ENCODE results near the gene MMP25. TPM values are rescaled to one million over a fixed set of nuclear protein-coding genes. Genes with fewer than 3 reads are reported as not detected.
A peak's percentile ranks its signal among the peaks of the same experiment; 100 is the strongest.

The MMP25 gene
- total and polyA plus RNA-seq, 2 donors from 2014 or later, result 0.65 to 1.7 TPM

- Histone ChIP-seq H3K4me1 (ENCODE audit: control insufficient read depth in 2 of 3, insufficient read depth in 2 of 3, low read depth in 1 of 3, low read length in 3 of 3) (no peaks in the 10 kb centered on the region), H3K27ac (ENCODE audit: low read depth in 2 of 2, low read length in 2 of 2) (no peak within 1 kb of the TSS), H3K9me3 (ENCODE audit: control insufficient read depth in 2 of 3, insufficient read depth in 1 of 3, low read length in 3 of 3) (no peaks in the 10 kb centered on the region), H3K4me3 (ENCODE audit: low read length in 3 of 3) (no peak within 1 kb of the TSS), H3K36me3 (ENCODE audit: control insufficient read depth in 2 of 3, insufficient read depth in 3 of 3, low read length in 3 of 3) (no peaks in the 10 kb centered on the region), H3K9ac (ENCODE audit: low read length in 3 of 3) (no peak within 1 kb of the TSS), H3K27me3 (ENCODE audit: control insufficient read depth, insufficient read depth, low read length) (peaks cover 14% of the 10 kb centered on the region)
- DNase-seq, result peak in 2 of 5 donors; percentile 51 to 79
- intact Hi-C loops (cut with DNase I), result no loop called here
- FAIRE-seq, result no peak
- no peak for TF ChIP-seq CTCF (IDR thresholded peaks at IDR 0.05; ENCODE audit: borderline replicate concordance, extremely low read depth, insufficient read depth)
These were observed 9.5 kb upstream of the MMP25 start, which contains the start of gene BICDL2 for GRCh38 chr16:3036726-3037315. Gene BICDL2 (minus strand): TSS chr16:3036944. CDS start chr16:3035496, 1,448 bp downstream.

- DNase-seq, result peak in 2 of 5 donors; percentile 40 to 58
- Histone ChIP-seq H3K27me3 (ENCODE audit: control insufficient read depth, insufficient read depth, low read length) (peaks cover 17% of the 10 kb centered on the region), H3K9ac (ENCODE audit: low read length in 3 of 3) (no peak overlapping the region), H3K27ac (ENCODE audit: low read depth in 2 of 2, low read length in 2 of 2) (no peak overlapping the region), H3K4me1 (ENCODE audit: control insufficient read depth in 2 of 3, insufficient read depth in 2 of 3, low read depth in 1 of 3, low read length in 3 of 3) (no peaks in the 10 kb centered on the region), H3K4me3 (ENCODE audit: low read length in 3 of 3) (no peak overlapping the region), H3K36me3 (ENCODE audit: control insufficient read depth in 2 of 3, insufficient read depth in 3 of 3, low read length in 3 of 3) (no peaks in the 10 kb centered on the region), H3K9me3 (ENCODE audit: control insufficient read depth in 2 of 3, insufficient read depth in 1 of 3, low read length in 3 of 3) (no peaks in the 10 kb centered on the region)
- no peak for FAIRE-seq
- TF ChIP-seq CTCF (IDR thresholded peaks at IDR 0.05; ENCODE audit: borderline replicate concordance, extremely low read depth, insufficient read depth), result no peak
- intact Hi-C loops (cut with DNase I), result no loop called here
These were observed 8.1 kb upstream of the MMP25 start for GRCh38 chr16:3038256-3038655.

GRCh38 chr16:3038896-3039295 is 7.5 kb upstream of the MMP25 start:
- no peak overlapping the region for H3K9ac ChIP-seq (ENCODE audit: low read length in 3 of 3)
- no peaks in the 10 kb centered on the region for H3K9me3 ChIP-seq (ENCODE audit: control insufficient read depth in 2 of 3, insufficient read depth in 1 of 3, low read length in 3 of 3)
- intact Hi-C loops (cut with DNase I), result no loop called here
- H3K36me3 ChIP-seq (ENCODE audit: control insufficient read depth in 2 of 3, insufficient read depth in 3 of 3, low read length in 3 of 3), result no peaks in the 10 kb centered on the region
- no peak for TF ChIP-seq CTCF (IDR thresholded peaks at IDR 0.05; ENCODE audit: borderline replicate concordance, extremely low read depth, insufficient read depth)
- H3K4me3 ChIP-seq (ENCODE audit: low read length in 3 of 3), result no peak overlapping the region
- H3K4me1 ChIP-seq (ENCODE audit: control insufficient read depth in 2 of 3, insufficient read depth in 2 of 3, low read depth in 1 of 3, low read length in 3 of 3), result no peaks in the 10 kb centered on the region
- peaks cover 20% of the 10 kb centered on the region for H3K27me3 ChIP-seq (ENCODE audit: control insufficient read depth, insufficient read depth, low read length)
- DNase-seq (no peak), FAIRE-seq (no peak)
- H3K27ac ChIP-seq (ENCODE audit: low read depth in 2 of 2, low read length in 2 of 2), result no peak overlapping the region

- no peak overlapping the region for H3K9ac ChIP-seq (ENCODE audit: low read length in 3 of 3)
- H3K9me3 ChIP-seq (ENCODE audit: control insufficient read depth in 2 of 3, insufficient read depth in 1 of 3, low read length in 3 of 3), result no peaks in the 10 kb centered on the region
- no peak overlapping the region for H3K4me3 ChIP-seq (ENCODE audit: low read length in 3 of 3)
- intact Hi-C loops (cut with DNase I), result no loop called here
- peaks cover 0 to 7% (median 0%) of the 10 kb centered on the region in 3 donors for H3K4me1 ChIP-seq (ENCODE audit: control insufficient read depth in 2 of 3, insufficient read depth in 2 of 3, low read depth in 1 of 3, low read length in 3 of 3)
- no peak for TF ChIP-seq CTCF (IDR thresholded peaks at IDR 0.05; ENCODE audit: borderline replicate concordance, extremely low read depth, insufficient read depth)
- DNase-seq (no peak), FAIRE-seq (no peak)
- no peak overlapping the region for H3K27ac ChIP-seq (ENCODE audit: low read depth in 2 of 2, low read length in 2 of 2)
- H3K27me3 ChIP-seq (ENCODE audit: control insufficient read depth, insufficient read depth, low read length), result peaks cover 24% of the 10 kb centered on the region
- H3K36me3 ChIP-seq (ENCODE audit: control insufficient read depth in 2 of 3, insufficient read depth in 3 of 3, low read length in 3 of 3), result no peaks in the 10 kb centered on the region
These were observed 4.0 kb upstream of the MMP25 start for GRCh38 chr16:3042376-3042775.
